Peyer's patch (tissue), 4 donors: Measurements from ENCODE around the gene ASB6. TPM values are rescaled to one million over a fixed set of nuclear protein-coding genes. Genes with fewer than 3 reads are reported as not detected.

ENCODE experiments used
- DNase-seq, 3 donors: peaks; one replicate each; pipeline ENCODE4 v3.0.0-alpha.2; 2017 to 2019
- H3K27ac ChIP-seq, 4 donors: fragments of 200-600 bp; sonication (generic); one replicate each; pipeline ENCODE4 v1.5.1; 2016 to 2019
- H3K27me3 ChIP-seq, 2 donors: fragments of 200-600 bp; sonication (generic); one replicate each; pipeline ENCODE4 v1.5.1; 2019
- H3K36me3 ChIP-seq, 3 donors: fragments of 200-600 bp; sonication (generic); one replicate each; pipeline ENCODE4 v1.5.1; 2016 to 2019
- H3K4me1 ChIP-seq, 4 donors: fragments of 200-600 bp; sonication (generic); one replicate each; pipeline ENCODE4 v1.5.1; 2016 to 2019
- H3K4me3 ChIP-seq, 4 donors: fragments of 200-600 bp; sonication (generic); 1 replicate in 3 of 4; 2 replicates in 1 of 4; pipeline ENCODE4 v1.5.1; 2016 to 2019; ENCODE audit warnings: mild to moderate bottlenecking in 1 of 4
- H3K9me3 ChIP-seq, 4 donors: fragments of 200-600 bp; sonication (generic); one replicate each; pipeline ENCODE4 v1.5.1; 2016 to 2019; ENCODE audit warnings: mild to moderate bottlenecking in 1 of 4
- CTCF ChIP-seq, 6 experiments: fragments of 450-650 bp in 4 of 6; fragments of 200-600 bp in 2 of 6; sonication (generic) in 1 of 6; IDR thresholded peaks; one replicate each; pipeline ENCODE4 v1.5.1; 2017 to 2019; ENCODE audit warnings: antibody characterized with exemption in 6 of 6, mild to moderate bottlenecking in 3 of 6, moderate library complexity in 1 of 6
- POLR2A ChIP-seq, 2 donors: fragments of 450-650 bp; IDR thresholded peaks; one replicate each; pipeline ENCODE4 v1.5.1; 2017; ENCODE audit warnings: antibody characterized with exemption in 2 of 2, mild to moderate bottlenecking in 2 of 2, moderate library complexity in 2 of 2
- total RNA-seq, 4 donors: library from RNA; depleted of rRNA; stranded (reverse); fragments of >200 nt; gene quantifications; one replicate each; pipeline ENCODE4 v1.1.0, GENCODE V29; 2016

Gene ASB6
- total RNA-seq, 4 donors from 2014 or later = 19.8 to 26.8 (median 23.0) TPM

DNA sequence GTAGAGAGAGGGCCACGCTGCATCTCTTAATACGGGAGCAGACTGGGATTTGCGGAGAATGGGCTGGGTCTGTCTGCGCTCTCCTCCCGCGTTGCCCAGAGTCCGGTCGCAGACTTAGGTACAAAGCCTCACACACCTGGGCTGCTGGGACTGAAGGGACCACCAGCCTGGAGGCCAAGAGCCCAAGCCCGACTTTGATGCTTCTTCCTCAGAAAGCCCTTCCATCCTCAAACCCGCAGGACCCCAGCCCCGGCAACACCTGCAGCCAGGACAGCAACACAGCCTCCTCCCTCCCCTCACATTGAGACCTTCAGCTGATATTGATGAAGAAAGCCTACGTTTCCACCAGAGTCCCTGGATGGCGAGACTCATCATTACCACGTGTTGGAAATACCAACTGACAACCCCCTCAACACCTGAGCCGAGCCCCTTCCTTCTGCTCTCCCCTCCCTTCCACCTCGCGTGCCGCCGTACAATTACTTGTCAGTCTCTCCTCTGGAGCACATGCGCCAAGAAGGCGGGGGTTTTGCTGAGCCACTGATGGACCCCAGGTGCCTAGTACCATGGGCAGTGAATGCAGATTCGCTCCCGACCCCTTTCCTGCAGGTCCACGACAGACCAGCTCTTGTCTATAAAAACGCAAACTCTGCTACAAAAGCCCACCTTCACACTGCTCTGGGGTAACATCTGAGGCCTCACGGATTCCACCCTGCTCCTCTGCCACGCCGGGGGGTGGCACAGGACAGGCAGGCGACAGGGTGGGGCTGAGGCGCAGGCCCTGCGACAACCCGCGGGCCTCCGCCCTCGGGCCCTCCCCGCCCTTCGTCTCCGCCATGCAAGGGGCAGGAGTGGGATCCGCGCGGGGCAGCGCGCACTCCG is 841 bp downstream of the ASB6 start:
- no peak for TF ChIP-seq POLR2A (IDR thresholded peaks at IDR 0.05)
- no peak for TF ChIP-seq CTCF (IDR thresholded peaks at IDR 0.05)
- no peaks in the 10 kb centered on the region for H3K9me3 ChIP-seq
- H3K27ac ChIP-seq = peak overlapping the region; percentile 58 to 92 (median 87)
- peak overlapping the region; percentile 63 to 100 (median 96) for H3K4me3 ChIP-seq
- no peak for DNase-seq
- peaks cover 0 to 35% (median 0%) of the 10 kb centered on the region in 3 donors for H3K36me3 ChIP-seq
- H3K4me1 ChIP-seq = peaks cover 0 to 18% (median 11%) of the 10 kb centered on the region in 4 donors
- H3K27me3 ChIP-seq = no peaks in the 10 kb centered on the region

DNA sequence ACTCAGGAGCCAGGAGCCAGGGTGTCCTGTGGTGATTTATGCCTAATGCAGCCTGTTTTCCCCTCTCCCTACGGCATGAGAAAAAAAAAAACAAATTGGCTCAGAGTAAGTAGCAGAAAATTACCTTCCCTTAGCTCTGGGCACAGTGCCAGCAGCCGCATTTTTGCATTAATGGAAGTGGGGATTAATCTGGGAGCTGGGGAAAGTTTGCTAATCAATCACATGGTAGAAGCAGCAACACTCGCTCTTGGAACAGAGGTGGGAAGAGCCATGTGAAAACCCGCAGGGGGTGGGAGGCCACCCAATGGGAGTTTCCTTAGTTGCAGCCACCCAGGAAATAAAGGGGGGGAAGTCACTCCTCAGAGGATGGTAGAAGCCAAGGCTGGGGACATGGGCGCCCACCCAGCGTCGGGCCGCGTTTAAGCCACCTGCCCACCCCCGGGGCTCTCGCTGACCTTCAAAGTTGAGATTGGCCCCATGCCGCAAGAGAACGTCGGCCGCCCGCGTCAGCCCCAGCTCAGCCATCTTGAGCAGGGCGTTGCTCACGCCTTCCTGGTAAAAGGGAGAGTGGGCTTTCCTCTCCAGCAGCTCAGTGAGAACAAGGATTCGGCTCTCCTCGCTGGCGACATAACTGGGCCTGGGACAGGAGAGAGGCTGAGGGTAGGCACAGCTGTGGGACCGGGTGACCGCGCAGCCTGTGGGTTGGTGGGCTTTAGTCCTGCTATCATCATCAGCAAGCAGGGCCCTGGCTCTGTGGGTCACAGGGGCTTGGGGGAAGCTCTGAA is 1.7 kb downstream of the ASB6 start:
- DNase-seq = no peak
- TF ChIP-seq CTCF (IDR thresholded peaks at IDR 0.05) (no peak), POLR2A (IDR thresholded peaks at IDR 0.05) (no peak)
- peaks cover 0 to 18% (median 11%) of the 10 kb centered on the region in 4 donors for H3K4me1 ChIP-seq
- peak overlapping the region in 3 of 4 donors; percentile 63 to 100 (median 91) for H3K4me3 ChIP-seq
- H3K27me3 ChIP-seq = no peaks in the 10 kb centered on the region
- no peak overlapping the region for H3K27ac ChIP-seq
- H3K36me3 ChIP-seq = peaks cover 0 to 43% (median 0%) of the 10 kb centered on the region in 3 donors
- no peaks in the 10 kb centered on the region for H3K9me3 ChIP-seq

GRCh38 chr9:129639756-129640085 is 2.2 kb downstream of the ASB6 start:
- no peak for TF ChIP-seq CTCF (IDR thresholded peaks at IDR 0.05)
- TF ChIP-seq POLR2A (IDR thresholded peaks at IDR 0.05) = no peak
- no peaks in the 10 kb centered on the region for H3K9me3 ChIP-seq
- H3K36me3 ChIP-seq = peaks cover 0 to 49% (median 0%) of the 10 kb centered on the region in 3 donors
- H3K27me3 ChIP-seq = no peaks in the 10 kb centered on the region
- H3K4me1 ChIP-seq = peaks cover 0 to 18% (median 11%) of the 10 kb centered on the region in 4 donors
- H3K4me3 ChIP-seq = no peak overlapping the region
- no peak for DNase-seq
- no peak overlapping the region for H3K27ac ChIP-seq

DNA sequence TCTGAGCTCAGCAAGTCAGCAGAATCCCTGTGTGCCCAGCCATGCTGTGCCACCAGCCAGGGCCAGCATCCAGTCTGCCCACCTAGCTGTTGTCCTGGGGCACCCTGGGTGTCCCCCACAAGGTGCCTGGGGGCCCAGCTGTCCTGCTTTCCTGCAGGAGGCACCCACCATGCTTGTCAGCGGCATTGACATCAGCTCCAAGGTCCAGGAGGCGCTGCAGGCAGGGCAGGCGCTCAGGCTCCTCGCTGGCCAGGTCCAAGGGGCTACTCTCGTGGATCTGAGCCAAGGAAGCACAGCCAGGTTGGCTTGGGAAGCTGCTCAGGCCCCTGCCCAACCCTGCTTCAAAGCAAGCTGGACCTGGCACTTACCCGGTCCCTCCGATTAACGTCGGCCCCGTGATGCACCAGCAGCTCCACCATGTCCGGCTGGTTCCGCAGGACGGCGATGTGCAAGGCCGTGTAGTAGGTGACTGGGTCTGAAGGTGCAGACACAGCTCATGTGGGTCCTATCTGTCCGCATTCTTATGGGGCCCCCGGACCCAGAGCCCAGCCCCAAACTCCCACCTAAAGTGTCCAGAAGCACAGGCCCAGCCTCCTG is 2.8 kb downstream of the ASB6 start:
- Histone ChIP-seq H3K27ac (no peak overlapping the region), H3K27me3 (no peaks in the 10 kb centered on the region), H3K4me3 (no peak overlapping the region), H3K9me3 (no peaks in the 10 kb centered on the region), H3K4me1 (peaks cover 0 to 18% (median 11%) of the 10 kb centered on the region in 4 donors), H3K36me3 (peaks cover 0 to 55% (median 0%) of the 10 kb centered on the region in 3 donors)
- TF ChIP-seq CTCF (IDR thresholded peaks at IDR 0.05) (no peak), POLR2A (IDR thresholded peaks at IDR 0.05) (no peak)
- DNase-seq = no peak

DNA sequence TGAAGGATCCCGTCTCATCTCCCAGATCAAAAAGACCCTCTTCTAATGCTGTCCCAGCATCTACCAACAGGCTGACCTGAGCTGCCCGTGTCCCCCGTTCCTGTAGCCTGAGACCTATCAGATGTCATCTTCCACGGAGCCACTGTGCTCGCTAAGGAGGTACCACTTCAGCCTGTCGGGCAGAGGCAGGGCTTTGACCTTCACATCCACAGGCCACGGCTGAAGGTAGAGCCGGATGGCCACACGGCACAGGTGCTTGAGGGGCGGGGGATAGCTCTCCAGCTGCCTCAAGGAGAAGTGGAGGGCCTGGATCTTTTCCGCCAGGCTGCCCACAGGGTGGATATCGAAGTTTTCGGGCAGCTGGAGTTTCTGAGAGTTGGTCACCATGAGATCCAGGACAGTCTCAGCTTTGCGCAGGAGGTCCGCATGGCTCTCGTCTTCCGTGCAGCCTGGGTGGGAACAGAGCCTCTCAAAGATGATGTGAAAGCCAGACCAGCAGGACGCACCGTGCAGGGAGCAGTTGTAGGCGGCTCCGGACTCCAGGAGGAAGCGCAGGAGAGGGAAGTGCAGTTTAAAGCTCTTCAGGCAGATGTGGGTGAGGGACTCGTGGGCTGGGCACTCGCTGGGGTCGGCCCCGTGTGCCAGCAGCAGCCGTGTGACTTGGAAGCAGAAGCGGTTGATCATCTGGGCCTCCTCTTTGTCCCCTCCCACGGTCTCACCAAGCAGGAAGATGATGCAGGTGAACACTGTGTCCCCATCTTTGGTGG is 4.1 kb downstream of the ASB6 start:
- H3K9me3 ChIP-seq = no peaks in the 10 kb centered on the region
- no peak overlapping the region for H3K4me3 ChIP-seq
- no peaks in the 10 kb centered on the region for H3K27me3 ChIP-seq
- no peak for DNase-seq
- H3K36me3 ChIP-seq = peaks cover 0 to 68% (median 0%) of the 10 kb centered on the region in 3 donors
- TF ChIP-seq POLR2A (IDR thresholded peaks at IDR 0.05) (no peak), CTCF (IDR thresholded peaks at IDR 0.05) (no peak)
- H3K27ac ChIP-seq = no peak overlapping the region
- H3K4me1 ChIP-seq = peaks cover 0 to 18% (median 11%) of the 10 kb centered on the region in 4 donors
